Measurements from ENCODE around the gene CNPY3. TPM values are rescaled to one million over a fixed set of nuclear protein-coding genes. Genes with fewer than 3 reads are reported as not detected.
A peak's percentile ranks its signal among the peaks of the same experiment; 100 is the strongest.

CNPY3 gene
- total RNA-seq, 1 donor from 2014 or later = 52.2 TPM

DNA sequence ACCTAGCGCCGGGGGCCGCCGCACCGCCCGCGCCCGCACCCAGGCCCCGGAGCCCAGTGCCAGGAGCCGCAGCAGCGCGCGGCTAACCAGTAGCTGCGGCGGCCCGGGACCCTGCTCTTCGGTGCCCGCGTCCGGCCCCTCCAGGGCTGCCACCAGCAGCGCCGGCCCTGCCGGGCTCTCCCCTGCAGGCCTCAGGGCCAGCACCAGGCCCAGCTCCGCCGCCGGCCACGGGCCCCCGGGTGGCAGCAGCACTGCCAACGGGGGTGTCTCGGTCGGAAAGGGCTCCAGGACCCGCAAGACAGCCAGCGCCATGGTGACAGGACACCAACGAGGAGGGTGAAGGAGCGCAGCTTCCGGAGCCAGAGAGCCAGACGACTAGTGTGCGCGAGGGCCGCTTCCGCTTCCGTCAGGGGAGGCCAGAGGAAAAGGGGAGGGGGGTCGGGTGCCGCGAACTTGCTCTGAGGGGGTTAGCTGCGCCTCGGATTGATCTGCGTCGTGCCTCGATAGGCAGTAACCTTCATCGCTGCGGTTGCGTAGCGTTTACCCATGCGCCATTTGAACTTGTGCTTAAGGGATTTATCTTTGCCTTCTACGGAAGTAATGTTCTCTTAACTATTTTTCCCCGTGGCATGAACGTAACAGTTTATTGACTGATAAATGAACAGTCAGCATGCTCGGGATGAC is 49.7 kb downstream of the CNPY3 start, which contains the start of gene PEX6:
TSS of gene PEX6 (minus strand) at position 343 of the 684 bp plus-strand sequence. CDS start at position 312, 31 bp downstream.
- no peak for DNase-seq (ENCODE audit: extremely low read depth, low read depth, low spot score)

DNA sequence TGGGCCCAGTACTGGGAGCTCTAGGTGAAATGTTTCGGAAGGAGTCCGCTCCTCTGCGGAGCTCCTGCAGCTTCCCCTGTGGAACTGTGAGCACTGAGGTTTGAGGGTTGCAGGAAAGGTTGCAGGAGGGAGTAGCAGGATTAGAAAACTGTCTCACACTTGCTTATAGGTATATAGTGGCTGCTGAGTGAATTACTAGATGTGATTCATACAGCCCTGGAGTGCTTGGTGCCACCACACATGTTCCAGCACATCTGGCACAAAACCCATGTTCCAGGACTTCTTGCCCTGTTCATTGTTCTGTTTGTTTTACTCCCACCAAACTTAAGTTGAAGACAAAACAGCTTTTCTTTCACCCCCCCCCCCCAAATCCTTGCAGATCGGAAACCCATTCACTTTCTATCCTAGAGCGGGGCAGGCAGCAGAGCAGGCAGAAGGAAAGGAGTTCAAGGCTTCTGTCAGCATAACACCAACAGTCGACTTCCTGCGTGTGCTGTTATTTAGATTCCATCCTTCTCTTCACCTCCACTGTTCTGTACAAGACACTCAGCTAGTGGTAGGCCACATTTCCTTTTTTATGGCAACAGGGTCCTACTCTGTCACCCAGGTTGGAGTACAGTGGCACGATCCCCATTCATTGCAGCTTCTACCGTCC is 50.4 kb downstream of the CNPY3 start:
- no peak for DNase-seq (ENCODE audit: extremely low read depth, low read depth, low spot score)

DNA sequence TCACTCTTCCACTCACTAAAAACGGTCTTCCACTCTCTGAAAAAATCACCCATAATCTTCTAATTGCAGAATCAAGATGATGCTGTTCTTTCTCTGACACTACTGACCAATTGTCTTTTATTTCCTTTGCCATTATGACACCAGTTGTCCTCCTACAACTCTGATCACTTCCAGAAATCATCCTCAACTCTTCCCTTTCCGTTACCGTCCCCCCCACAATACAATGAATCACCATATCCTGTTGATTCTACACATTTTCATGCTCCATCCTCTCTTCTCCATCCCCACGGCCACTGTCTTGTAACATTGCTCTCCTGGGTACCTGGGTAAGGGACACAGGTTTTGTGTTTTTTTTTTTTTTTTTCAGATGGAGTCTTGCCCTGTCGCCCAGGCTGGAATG is 52.6 kb downstream of the CNPY3 start:
- no peak for DNase-seq (ENCODE audit: extremely low read depth, low read depth, low spot score)

DNA sequence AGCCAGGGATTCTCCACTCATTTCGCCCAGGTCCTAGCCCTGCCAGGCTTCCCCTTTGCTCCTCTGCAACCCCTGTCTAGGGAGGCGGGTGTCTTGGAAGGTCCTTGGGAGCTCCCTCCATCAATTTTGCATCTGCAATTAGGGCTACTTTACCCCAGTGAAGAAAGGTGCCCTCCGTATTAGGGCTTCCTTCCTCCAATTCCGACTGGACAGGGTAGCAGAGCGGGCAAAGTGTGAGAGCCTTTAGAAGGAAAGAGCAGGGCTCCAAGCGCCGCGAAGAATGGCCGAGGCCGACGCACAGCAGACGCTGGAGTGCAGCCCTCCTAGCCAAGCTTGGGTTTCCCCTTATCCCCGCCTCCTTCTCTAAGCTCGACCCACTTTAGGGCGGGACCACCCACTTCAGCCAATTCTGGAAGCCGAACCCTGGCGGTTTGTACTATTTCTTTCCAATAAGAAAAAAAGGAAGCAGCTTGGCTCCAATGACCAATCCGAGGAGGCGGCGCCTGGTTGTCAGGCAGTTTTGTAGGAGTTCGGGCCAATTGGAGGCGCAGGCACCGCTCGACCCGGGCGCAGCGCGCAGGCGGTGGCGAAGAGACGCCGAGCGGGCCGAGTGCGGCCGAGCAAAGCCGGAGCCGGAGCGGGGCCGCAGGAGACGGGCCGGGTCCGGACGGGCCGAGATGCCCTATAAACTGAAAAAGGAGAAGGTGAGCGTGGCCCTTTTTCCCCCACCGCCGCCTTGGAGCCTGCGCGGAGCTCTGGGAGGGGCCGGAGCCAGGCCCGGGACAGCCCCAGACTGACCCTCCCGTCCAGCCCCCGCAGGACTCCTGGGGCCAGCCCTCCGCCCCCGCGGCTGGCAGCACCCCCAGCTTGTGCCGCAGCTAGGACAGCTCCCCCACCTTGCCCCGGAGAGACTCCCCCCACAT is 55.0 kb downstream of the CNPY3 start, which contains the start of gene PPP2R5D:
TSS of gene PPP2R5D (plus strand) at position 570 of the 923 bp plus-strand sequence. CDS start at position 678, 108 bp downstream.
- DNase-seq (ENCODE audit: extremely low read depth, low read depth, low spot score) = peak; percentile 96

DNA sequence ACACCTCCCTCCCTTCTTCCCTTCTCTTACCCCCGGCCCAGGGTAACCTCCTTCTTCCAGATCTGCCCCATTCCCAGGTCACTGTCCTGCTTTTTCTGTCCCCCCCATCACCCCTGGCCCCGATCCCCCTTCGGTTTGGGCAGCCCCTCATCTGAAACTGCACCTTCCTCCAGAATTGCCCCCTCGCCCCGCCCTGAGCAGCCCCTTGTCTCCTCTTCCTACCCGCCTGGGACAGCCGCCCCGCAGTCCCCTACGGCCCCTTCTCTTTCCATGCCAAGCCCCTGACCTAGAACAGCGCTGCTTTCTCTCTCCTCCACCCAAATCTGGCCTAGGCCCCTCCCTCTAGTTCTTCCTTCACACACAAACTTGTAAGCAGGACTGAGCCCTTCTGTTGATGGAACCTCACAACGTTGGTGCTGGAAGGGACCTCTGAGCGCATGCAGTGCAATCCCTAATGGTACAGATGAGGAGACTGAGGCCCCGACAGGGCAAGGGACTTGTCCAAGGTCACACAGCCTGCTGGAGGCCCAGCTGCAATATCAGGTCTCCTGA is 55.7 kb downstream of the CNPY3 start:
- DNase-seq (ENCODE audit: extremely low read depth, low read depth, low spot score) = no peak

DNA sequence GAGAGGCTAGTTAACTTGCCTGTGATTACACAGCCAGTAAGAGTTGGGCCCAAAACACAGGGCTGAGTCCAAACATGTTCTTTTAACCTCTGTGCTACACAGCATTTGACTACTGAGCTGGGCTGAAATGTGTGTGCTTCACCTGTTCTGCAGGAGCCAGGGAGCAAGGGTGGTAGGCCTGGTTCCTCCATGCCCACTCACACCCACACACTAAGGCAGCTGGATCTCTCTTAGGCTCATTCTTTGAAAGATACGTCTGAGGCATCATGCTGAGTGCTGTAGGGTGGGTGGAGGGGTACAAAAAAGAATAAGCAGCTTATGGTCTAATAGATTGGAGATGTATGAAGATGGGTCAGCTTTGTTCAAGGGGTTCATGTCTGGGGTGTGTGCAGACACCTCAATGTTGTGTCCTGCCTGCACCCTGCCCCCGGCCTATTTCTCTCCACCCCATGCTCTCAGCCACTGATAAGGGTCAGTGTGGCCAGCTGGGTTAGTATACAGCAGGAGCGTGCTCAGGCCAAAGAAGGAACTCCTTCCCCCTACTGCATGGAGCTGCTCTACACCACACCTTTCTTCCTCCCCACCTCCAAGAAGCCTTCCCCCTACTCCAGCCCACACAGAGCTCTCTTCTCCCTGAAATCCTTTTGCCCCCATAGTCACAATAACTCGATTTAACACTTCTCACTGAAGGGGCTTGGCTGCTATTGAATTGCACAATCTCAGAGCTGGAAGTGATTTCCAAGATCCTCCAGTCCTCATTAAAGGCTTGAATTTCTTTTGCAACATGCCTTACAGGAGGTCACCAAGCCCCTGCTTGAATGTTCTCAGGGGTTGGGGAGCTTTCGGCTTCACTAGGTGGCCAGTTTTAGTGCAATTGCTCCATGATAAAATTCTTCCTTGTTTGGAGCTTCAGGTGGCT is 58.5 kb downstream of the CNPY3 start:
- no peak for DNase-seq (ENCODE audit: extremely low read depth, low read depth, low spot score)

DNA sequence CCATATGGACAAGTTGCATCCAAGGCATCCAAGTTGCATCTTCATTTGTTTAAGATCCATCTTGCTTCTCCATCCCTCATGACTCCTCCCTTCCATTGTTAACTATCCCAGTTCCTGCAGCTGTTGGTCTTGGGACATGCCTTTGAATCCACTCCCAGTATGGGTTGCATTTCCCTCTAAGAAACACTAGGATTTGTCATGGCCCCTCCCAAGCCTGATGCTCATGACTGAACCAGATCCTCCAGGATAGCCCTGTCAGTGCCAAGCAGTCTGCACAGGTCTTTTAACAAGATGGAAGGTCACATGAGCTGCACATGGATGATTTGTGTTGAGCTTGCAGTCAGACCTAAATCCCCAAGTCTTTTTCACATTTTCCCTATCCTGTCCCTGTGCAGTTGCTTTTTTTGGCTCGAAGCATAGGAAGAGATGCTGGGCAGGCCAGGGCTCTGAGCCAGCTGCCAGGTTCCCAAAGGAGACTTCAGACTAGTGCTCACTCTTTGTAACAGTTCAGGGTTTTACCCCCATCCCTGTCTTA is 59.3 kb downstream of the CNPY3 start:
- DNase-seq (ENCODE audit: extremely low read depth, low read depth, low spot score) = no peak

Other genes starting within 250 kb of the CNPY3 start
- gene PRPH2, start 206.9 kb upstream of the CNPY3 start, total RNA-seq = 0.15 and 0.29 TPM in 2 replicates
- gene TBCC, start 183.4 kb upstream of the CNPY3 start, total RNA-seq = 33.2 and 36.2 TPM in 2 replicates
- gene BICRAL, start 147.4 kb upstream of the CNPY3 start, total RNA-seq = 5.5 and 6.2 TPM in 2 replicates
- 93.3 and 108 TPM in 2 replicates for gene RPL7L1, start 49.9 kb upstream of the CNPY3 start, total RNA-seq
- not detected in 2 replicates for gene PTCRA, start 13.4 kb upstream of the CNPY3 start, total RNA-seq
- gene GNMT, start 31.3 kb downstream of the CNPY3 start, total RNA-seq = not detected in 2 replicates
- 22.3 and 22.5 TPM in 2 replicates for gene PEX6, start 49.7 kb downstream of the CNPY3 start, total RNA-seq
- gene PPP2R5D, start 55.1 kb downstream of the CNPY3 start, total RNA-seq = 56.4 and 60.8 TPM in 2 replicates
- gene MEA1, start 84.5 kb downstream of the CNPY3 start, total RNA-seq = 50.8 and 53.2 TPM in 2 replicates
- gene KLHDC3, start 84.8 kb downstream of the CNPY3 start, total RNA-seq = 88.4 and 88.6 TPM in 2 replicates
- 83.9 and 99.2 TPM in 2 replicates for gene RRP36, start 92.1 kb downstream of the CNPY3 start, total RNA-seq
- 26.6 and 31.9 TPM in 2 replicates for gene CUL7, start 124.4 kb downstream of the CNPY3 start, total RNA-seq
- 18.2 and 29.3 TPM in 2 replicates for gene MRPL2, start 130.0 kb downstream of the CNPY3 start, total RNA-seq
- gene KLC4, start 130.2 kb downstream of the CNPY3 start, total RNA-seq = 18.0 and 22.2 TPM in 2 replicates
- 53.8 and 73.6 TPM in 2 replicates for gene PTK7, start 146.8 kb downstream of the CNPY3 start, total RNA-seq
- gene SRF, start 241.8 kb downstream of the CNPY3 start, total RNA-seq = 30.1 and 31.4 TPM in 2 replicates

Measured in glomerular endothelial cell (primary cell).